NCI-H2081 (cell line): Measurements from ENCODE around the gene ERFL.

ENCODE experiments used
- DNase-seq, 2 experiments: peaks; one replicate each; lab custom pipeline; 2025; lab: John Stamatoyannopoulos, UW

Gene ERFL

DNA sequence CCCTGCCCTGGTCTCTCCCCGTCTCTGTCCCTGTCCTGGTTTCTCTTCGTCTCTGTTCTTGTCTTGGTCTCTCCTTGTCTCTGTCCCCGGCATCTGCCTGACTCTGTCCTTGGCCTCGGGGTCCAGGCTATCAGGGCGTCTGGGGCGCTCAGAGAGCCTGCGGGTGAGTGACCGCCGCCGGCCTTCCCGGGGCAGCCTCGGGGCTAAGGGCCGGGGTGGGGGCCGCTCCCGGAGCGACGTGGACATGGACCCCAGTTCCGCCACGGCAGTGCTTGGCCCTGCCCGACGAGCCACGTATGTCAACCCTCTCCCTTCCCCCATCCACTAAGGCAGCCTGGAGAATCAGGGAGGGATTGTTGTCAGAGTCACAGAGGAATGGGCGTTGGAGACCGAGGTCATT lies 30.4 kb downstream of the ERFL start:
- no peak for DNase-seq

DNA sequence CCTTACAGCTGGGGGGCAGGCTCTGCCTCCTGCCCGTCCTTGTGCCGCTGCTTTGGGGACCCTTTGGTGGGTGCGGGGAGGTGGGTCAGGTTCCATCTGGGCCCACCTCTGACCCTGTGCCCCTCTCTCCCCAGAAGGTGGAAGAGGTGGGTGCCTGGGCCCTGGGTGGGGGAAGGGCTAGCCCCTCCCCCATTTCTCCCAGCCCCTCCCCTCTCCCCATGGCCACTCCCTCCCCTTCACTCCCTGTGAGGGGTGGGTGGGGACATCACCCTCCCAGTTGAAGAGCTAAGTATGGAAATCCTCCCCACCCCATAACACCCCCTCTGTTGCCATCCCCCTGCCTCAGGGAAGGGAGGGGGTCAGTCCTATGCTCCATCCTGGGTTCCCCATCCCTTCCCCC lies 31.1 kb downstream of the ERFL start:
- no peak for DNase-seq

- no peak for DNase-seq
Observed at GRCh38 chr19:41896581-41896942, 31.7 kb downstream of the ERFL start.

DNA sequence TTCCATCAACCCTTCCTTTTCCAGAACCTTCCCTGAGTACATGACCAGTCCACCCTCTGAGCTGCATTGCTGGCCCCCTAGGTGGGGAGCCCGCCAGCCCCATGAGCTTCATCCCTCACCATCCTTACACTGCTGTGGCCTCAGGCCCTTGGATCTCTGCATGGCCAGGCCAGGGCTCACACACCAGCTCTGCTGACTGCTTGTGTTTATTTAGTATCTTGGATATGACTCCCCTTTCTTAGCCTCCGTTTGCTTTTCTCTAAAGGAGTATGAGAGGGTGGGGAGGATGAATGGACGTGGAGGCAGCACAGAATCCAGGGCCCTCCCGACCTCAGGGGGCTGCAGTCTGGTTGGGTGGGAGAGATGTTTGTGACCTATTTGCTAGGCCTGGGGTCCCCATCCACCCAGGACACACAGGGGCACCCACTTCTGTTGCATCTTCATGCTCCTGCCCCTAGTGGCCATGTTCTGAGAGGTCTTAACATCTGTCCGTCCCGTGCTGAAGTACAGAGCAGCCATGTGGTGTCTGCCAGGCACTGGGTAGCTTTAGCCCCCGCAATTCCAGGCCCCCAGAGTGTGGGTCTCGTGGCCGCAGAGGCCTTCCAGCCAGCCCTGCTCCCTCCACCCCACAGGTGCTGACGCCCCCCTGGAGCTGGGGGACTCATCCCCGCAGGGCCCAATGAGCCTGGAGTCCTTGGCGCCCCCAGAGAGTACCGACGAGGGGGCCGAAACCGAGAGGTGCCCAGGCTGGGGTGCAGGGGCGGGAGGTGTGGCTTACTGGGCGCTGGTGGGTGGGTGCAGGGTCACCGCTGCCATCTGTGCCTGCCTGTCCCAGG lies 32.3 kb downstream of the ERFL start:
- no peak for DNase-seq

GRCh38 chr19:41894350-41894749 lies 33.9 kb downstream of the ERFL start:
- DNase-seq: no peak

DNA sequence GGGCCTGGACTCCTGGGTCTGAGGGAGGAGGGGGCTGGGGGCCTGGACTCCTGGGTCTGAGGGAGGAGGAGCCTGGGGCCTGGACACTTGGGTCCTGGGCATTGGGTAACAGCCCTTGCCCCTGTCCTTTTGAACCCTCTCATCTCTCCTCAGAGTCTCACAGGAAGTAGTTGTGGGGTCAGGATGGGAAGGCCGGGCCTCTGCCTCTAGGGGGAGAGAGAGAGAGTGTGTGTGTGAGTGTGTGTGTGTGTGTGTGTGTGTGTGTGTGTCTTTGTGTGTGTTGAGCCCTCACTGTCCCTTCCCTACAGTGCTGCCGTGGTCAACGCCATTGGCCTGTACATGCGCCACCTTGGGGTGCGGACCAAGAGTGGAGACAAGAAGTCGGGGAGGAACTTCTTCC lies 34.4 kb downstream of the ERFL start:
- DNase-seq: no peak

- DNase-seq: no peak
Observed at GRCh38 chr19:41892173-41892902, 35.9 kb downstream of the ERFL start.

DNA sequence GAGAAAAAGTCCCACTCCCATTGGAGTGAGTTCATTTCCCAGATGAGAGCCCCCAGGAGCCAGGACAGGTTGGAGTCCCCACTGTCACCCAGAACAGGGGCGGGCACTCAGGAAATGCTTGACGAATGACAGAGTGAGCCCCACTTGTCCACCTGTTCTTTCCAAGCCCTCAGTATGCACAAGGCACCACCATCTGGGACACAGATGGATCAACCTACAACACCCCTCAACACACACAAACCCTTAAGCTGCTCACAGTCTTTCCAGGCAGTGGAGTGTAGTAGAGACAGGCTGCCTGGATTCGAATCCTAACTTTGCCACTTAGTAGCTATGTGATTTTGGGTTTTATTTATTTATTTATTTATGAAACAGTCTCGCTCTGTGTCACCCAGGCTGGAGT lies 37.3 kb downstream of the ERFL start:
- DNase-seq: no peak

- no peak for DNase-seq
Observed at GRCh38 chr19:41889896-41890295, 38.4 kb downstream of the ERFL start.

DNA sequence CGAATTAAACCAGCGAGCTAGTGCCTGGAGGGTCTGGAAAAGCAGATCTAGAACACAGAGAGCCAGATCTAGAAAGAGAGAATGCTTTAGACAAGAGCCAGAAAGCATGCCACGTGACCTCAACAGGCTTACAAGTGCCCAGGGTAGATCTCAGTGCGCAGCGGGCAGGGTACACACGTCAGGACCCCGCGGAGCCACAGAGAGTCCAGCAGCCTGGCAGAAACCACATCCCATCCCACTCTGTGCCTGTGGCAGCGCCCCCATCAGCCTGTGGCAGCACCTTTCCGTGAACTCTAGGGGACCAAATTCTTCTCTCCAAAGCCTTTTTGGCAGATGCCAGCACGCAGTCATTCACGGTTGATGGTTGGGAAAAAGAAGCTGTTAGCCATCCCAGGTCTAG lies 39.3 kb downstream of the ERFL start:
- no peak for DNase-seq

DNA sequence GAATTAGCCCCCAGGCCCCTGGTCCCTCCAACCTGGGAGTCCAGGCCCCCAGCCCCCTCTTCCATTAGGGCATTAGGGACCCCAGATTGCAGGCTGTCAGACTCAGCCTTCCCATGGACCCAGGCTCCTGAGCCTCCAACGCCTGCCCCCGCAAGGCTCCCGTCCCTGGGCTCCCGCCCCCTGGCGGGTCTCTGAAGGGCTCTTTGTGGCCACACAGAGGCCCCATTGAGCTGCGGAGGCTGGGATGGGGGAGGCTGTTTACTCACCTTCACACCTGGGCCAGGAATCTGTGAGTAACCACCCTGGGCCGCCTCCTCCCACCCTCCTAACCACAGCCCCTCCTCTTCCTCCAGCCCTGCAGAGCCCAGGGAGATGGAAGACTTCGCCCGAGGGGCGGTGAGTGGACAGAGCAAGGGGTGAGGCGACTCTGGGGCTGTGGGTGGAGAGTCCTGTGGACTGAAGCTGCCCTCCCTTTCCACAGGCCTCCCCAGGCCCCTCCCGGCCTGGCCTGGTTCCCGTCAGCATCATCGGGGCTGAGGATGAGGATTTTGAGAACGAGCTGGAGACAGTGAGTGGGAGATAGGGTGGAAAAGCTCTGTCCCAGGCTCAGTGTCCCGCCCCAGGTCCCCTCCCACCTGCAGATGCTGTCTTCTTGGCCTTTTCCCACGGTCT lies 40.4 kb downstream of the ERFL start:
- DNase-seq: no peak

DNA sequence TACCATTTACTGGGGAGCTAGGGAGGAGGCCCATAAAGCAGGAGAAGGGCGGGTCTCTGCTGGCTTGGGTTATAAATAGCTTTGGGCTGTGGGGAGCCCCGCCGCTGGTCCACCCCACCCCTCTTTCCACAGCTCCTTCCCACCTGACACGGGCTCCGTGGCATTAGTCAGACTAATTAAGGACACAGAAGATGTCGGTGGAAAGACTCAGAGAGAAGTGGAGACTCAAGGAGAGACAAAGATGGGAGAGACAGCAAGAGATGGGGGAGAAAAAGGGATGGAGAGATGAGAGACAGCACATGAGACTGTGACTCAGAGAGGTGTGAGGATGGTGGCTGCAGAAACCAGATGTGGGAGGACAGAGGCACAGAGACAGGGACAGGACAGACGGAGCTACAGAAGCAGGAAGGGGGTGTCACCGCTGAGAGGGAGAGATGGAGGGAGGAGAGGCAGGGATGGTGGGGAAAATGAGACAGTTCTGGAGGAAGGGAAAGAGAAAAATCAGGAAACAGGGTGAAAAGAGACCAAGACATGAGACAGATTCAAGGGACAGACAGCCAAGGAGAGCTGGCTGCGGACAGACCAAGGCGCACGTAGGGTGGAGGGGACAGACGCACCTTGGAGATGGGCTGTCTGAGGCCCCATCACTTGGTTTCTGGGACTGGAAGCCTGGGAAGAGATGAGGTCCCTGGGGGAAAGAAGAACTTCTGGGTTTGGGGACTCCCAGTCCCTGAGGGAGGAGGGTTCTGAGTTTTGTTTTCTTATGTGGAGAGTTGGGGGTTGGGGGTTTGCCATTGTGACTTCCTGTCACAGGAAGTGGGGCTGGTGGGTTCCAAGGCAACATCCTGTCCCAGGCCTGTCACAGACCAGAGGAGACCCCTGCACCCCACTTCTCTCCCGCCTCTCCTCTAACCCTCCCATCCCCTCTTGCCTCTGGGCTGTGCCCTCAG lies 41.2 kb downstream of the ERFL start:
- DNase-seq: no peak

- peak; percentile 96 to 98 for DNase-seq
Observed at GRCh38 chr19:41883821-41884733, 44.2 kb downstream of the ERFL start.

- DNase-seq: no peak
Observed at GRCh38 chr19:41883463-41883820, 44.8 kb downstream of the ERFL start.

- DNase-seq: peak; percentile 19 to 39
Observed at GRCh38 chr19:41882568-41883462, 45.4 kb downstream of the ERFL start, which contains the start of gene ARHGEF1. Gene ARHGEF1, plus strand, starts transcription at chr19:41883184. Its CDS starts 4,899 bp downstream, at chr19:41888083.

DNA sequence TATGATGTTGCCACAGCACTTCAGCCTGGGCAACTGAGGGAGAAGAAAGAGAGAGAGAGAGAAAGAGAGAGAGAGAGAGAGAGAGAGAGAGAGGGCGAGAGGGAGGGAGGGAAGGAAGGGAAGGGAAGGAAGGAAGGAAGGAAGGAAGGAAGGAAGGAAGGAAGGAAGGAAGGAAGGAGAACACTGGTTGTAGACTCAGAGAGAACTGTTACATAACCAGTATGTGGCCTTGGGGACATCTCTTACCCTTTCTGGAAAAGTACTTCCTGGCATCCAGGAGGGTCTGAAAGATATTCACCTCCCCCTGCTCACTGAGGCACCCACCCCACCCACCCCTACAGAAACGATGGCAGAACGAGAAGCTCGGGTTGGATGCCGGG lies 47.9 kb downstream of the ERFL start:
- DNase-seq: no peak

GRCh38 chr19:41879670-41880328 lies 48.5 kb downstream of the ERFL start:
- no peak for DNase-seq

DNA sequence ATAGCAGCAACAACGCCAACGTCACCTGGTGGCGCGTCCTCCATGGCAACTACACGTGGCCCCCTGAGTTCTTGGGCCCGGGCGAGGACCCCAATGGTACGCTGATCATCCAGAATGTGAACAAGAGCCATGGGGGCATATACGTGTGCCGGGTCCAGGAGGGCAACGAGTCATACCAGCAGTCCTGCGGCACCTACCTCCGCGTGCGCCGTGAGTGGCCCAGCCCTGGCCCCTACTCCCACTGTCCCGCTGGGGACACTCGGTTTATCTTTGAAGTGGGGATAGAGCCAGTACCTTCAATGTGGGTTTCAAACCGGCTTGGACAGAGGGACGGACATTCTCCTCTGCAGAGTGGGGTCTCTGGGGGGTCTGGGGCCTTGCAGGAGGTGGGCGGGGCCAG lies 49.2 kb downstream of the ERFL start:
- DNase-seq: no peak
